ENCODE measurements around the gene CHST3.

The CHST3 gene

GRCh38 chr10:72061491-72061890, 97.3 kb downstream of the CHST3 start:
- DNase-seq: no peak

DNA sequence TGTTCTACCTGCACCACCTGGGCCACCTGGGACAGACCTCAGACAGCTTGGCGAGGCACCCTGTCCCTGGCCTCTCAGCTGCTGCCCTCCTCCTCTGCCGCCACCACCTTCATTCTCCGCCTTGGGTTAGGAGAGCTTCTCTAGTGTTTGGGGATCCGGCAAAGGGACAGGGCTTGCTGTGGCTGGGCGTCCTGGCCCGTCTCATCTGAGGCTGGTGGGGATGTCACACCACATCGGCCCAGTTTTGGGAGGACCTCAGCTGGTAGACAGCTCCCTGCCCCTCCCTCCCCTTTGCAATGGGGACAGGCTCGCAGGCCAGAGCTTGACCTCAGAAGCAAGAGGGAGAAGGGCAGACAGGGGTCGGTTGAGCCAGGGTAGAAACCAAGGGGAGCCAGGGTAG, 97.7 kb downstream of the CHST3 start:
- DNase-seq: no peak

GRCh38 chr10:72062382-72062781, 98.2 kb downstream of the CHST3 start:
- no peak for DNase-seq
